Measurements from ENCODE around the gene ZNF511.

ZNF511 gene

GRCh38 chr10:133292919-133293809, 15.6 kb upstream of the ZNF511 start:
- no peak for DNase-seq (ENCODE audit: low spot score)

DNA sequence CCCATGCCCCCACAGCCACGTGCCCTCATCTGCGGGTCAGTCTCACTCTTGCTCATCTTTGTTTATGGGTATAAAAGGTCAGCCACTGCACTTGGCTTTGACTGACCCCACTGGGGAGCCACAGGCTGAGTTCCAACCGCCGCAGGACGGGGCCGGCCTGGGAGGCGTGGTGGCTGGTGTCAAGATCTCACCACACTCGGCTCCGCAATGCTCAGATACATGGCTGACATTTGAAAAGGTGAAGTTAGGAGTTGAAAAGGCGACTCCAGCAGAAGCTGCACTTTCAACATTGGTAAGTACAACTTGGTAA, 14.9 kb upstream of the ZNF511 start:
- no peak for DNase-seq (ENCODE audit: low spot score)

DNA sequence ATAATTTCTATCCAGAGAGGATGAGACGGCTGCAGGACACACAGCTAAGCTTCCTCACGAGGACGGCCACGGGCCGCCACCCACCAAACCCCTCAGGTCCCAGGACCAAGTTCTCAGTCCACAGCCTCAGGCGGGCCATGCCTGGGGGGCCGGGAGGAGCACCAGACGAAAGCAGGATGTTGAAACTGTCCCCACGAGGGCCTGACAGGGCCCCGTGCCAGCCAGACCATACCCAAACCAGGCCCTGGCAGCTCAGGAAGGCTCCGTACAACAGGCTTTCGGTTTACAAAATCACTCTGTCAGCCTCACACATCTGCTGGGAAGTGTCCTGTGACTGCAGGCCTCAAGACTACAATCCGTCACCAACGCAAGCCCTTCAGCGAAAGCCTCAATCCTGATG, 14.5 kb upstream of the ZNF511 start:
- no peak for DNase-seq (ENCODE audit: low spot score)

DNA sequence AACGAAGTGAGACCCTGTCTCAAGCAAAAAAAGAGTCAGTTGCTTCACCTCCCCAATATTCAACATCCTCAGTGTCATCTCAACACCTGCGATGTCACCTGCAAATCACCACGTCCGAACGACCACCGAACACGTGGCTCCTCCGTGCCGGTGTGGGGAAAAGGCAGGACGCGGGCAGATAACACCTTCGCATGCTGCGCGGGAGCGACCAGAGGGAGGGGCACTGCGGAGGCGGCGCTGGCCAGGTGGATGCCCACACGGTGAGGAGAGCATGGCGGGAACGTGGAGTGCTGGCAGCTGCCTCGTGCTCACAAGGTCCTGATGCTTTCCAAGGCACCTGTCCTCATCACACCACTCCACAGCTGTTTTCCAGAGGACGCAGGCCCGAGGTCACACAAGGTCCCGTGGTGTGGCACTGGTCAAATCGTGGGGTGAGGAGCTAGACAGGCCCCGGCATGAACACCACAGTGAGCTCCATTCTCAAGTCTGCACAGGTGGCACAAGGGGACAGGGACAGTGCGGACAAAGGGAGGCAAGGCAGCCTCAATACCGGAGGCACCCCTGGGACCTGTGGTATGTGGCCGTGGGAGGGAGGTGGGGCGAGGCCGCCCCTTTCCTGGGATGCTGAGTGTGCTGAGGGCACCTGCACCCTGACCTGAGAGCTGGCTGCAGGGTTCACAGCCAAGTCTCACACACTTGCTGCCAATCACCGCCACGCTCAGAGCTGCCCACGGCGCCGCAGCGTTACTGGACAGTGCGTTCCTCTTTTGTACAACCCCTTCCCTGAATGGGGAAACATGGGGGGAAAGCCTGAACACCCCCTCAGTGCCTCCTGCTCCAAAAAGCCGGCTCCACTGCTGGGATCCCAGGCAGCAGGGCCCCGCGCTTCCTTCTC, 13.0 kb upstream of the ZNF511 start:
- DNase-seq (ENCODE audit: low spot score), result no peak

- no peak for DNase-seq (ENCODE audit: low spot score)
These were observed 11.2 kb upstream of the ZNF511 start for GRCh38 chr10:133297504-133297903.

DNA sequence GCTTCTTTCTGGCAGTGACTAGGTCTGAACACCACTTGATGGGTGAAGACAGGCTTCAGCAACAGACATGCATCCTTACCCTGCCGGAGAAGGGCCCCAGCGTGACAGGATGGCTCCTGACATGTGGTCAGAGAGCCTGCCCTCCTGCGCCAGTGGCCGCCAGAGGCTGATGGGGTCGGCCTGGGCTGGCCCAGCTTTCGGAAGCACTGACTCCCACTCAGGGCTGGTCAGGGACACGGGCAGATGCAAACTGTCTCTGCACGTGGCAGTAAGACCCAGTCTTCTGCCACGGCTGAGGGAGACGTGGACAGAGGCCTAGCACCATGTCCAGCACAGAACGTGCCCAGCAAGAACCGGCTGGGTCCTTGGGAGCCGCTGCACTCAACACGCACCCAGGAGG, 10.2 kb upstream of the ZNF511 start:
- no peak for DNase-seq (ENCODE audit: low spot score)

- DNase-seq (ENCODE audit: low spot score), result no peak
These were observed 9.5 kb upstream of the ZNF511 start for GRCh38 chr10:133299224-133299623.

GRCh38 chr10:133299738-133300137, 9.0 kb upstream of the ZNF511 start:
- no peak for DNase-seq (ENCODE audit: low spot score)

DNA sequence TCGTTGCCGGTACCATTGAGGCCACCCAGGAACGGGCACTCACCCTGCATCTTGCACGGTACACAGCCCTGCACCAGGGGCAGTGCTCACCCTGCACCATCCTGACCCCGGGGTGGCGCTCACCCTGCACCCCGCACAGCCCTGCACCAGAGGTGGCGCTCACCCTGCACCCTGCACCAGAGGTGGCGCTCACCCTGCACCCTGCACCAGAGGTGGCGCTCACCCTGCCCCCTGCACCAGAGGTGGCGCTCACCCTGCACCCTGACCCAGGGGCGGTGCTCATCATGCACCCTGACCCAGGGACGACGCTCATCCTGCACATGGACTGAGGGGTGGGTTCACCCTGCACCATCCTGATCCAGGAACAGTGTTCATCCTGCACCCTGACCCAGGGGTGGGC, 6.5 kb upstream of the ZNF511 start:
- DNase-seq (ENCODE audit: low spot score), result no peak

- DNase-seq (ENCODE audit: low spot score), result no peak
These were observed 5.5 kb upstream of the ZNF511 start for GRCh38 chr10:133303206-133303605.

DNA sequence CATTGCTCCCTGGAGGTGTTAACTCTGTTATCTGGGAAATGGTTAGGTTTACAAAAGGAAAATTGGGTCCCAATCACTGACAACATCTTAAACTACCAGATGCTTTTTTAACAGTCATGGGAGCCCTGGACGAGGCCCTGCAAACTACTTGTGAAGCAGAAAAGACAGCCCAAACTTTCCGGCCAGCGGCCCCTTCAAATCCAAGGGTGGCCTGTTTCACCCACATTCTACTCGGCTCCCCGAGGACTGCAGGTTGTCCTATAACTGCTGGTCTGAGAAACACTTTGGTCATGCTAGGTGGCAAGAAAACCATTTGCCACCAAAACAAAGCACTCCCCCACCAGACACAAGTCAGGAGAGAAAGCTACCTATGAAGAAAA, 2.6 kb upstream of the ZNF511 start:
- DNase-seq (ENCODE audit: low spot score), result no peak

GRCh38 chr10:133306941-133307379, 1.8 kb upstream of the ZNF511 start:
- no peak for DNase-seq (ENCODE audit: low spot score)

GRCh38 chr10:133307776-133308420, 816 bp upstream of the ZNF511 start:
- DNase-seq (ENCODE audit: low spot score), result no peak

DNA sequence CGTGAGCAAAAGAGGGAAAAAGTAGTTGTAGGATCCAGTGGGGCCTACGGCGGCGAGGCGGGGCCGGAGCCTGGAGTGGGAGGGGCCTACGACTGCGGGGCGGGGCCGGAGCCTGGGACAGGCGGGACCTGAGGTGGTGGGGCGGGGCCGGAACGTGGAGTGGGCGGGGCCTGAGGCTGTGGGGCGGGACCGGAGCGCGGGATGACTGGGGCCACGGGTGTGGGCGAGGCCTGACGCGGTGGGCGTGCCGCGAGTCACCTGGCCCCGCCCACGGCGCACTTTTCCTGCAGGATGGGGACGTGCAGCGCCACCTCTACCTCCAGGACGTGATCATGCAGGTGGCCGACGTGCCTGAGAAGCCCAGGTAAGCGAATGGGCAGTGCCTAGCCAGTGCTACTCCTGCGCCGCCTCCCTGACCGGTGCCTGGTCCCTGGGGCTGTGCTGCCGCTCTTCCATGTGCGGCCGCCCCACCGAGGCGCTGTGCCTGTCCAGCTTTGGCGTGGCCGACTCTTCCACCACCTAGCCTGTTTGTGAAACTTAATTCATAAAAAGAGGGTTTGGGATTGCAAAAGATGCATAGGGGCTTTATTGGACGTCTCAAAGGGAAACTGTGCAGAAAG, 496 bp downstream of the ZNF511 start:
- DNase-seq (ENCODE audit: low spot score), result peak; percentile 87

GRCh38 chr10:133309720-133310398, 1.1 kb downstream of the ZNF511 start:
- no peak for DNase-seq (ENCODE audit: low spot score)

DNA sequence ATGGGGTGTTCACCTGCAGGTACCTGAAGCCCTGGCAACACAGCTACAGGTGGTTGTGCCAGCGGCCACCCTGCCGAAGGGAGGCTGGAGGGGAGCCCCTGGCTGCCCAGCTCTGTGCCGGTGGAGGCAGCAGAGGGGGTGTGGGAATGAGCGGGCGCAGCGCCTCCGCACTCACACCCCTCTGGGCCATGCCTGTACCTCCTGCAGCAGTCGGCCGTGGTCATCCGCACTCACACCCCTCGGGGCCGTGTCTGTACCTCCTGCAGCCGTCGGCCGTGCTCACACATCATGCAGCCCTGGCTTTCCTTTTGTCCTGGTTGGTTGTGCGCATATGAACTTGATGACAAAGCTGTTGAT, 1.7 kb downstream of the ZNF511 start:
- no peak for DNase-seq (ENCODE audit: low spot score)

DNA sequence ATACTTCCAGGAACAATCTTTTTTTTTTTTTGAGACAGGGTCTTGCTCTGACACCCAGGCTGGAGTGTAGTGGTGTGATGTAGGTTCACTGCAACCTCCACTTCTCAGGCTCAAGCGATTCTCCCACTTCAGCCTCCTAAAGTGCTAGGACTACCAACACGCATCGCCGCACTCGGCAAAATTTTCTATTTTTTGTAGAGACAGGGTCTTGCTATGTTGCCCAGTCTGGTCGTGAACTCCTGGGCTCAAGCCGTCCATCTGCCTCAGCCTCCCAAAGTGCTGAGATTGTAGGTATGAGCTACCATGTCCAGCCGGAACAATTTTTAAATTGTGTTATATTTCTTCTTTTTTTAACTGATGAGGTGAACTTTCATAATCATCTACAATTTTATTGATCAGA, 2.1 kb downstream of the ZNF511 start:
- DNase-seq (ENCODE audit: low spot score), result no peak

DNA sequence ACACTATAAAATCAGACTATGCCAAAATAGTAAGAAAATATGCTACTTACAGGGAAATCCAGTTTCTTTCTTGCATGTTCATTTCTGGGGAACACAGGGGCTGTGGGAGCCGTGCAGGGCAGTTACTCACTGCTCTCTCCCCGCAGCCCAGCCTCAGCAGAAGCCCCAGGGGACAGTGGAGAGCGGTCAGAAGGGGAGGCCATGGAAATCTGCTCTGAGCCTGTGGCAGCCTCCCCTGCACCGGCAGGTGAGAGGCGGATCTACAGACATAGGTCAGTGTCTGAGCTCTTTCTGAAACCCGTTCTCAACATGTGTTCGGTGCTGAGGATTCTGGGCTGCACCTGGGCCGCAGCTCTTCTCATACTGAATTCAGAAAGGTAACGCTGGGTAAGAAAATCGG, 2.9 kb downstream of the ZNF511 start:
- DNase-seq (ENCODE audit: low spot score), result no peak

DNA sequence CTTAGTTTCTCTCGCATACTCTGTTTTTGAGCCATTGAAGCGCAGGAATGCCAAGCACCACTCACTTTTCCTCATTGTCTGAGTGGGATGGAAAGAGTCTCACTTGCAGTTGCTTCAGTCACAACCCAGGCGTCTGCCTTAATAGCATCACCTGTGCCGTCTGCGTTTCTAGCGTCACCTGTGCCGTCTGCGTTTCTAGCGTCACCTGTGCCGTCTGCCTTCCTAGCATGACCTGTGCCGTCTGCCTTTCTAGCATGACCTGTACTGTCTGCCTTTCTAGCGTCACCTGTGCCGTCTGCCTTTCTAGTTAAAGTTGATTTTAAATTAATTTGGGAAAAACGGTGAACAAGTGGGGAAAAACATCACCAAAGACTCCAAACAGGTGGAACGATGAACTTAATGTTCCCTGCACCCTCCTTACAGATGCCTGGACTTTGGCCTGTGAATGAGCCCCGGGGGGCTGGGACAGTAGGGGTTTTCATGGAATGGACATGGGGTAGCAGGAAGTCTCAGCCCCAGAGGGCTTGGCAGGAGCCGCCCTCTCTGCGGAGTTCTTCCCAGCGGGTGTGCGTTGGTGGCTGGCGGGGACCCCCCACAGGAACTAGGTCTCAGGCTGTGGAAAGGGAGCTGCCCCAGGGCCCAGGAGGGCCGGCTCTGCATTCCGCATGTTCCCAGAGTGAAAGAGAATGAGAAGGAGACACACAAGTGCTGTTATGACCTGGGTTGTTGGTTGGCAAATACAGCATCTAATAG, 3.5 kb downstream of the ZNF511 start:
- no peak for DNase-seq (ENCODE audit: low spot score)

DNA sequence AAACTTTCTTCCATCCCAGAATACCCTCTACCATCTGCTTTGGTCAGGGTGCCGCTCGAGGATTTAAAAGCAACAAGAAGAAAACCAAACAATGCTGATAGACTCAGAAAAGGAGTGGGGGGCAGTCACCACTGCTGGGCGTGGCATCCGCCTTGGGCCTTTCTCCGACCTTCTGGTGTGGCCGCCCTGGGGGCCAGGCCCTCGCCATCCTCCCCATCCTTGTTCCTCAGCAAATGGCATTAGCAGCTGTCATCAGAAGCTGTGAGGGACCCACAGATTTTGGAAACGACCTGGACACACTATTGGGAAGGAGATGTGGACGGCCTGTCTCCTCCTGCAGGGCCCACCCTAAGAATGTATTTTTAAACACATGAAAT, 4.0 kb downstream of the ZNF511 start:
- DNase-seq (ENCODE audit: low spot score), result no peak

GRCh38 chr10:133313192-133313591, 4.5 kb downstream of the ZNF511 start:
- DNase-seq (ENCODE audit: low spot score), result no peak
